Spleen (tissue), 11 donors: ENCODE results near the gene SNPH. TPM values are rescaled to one million over a fixed set of nuclear protein-coding genes. Genes with fewer than 3 reads are reported as not detected.

ENCODE experiments used
- DNase-seq: peaks from one replicate; pipeline ENCODE4 v3.0.0-alpha.2; 2020
- H3K27ac ChIP-seq, 8 donors: fragments of 200-600 bp; sonication (generic) in 7 of 8; 1 replicate in 4 of 8; 2 replicates in 4 of 8; pipeline versions ENCODE4 v1.5.0 to v1.8.0; 2016 to 2021; ENCODE audit warnings: inconsistent platforms in 4 of 8, mild to moderate bottlenecking in 4 of 8, moderate library complexity in 1 of 8
- H3K27me3 ChIP-seq, 7 donors: fragments of 200-600 bp; sonication (generic) in 6 of 7; replicated peaks in 1 of 7; 1 replicate in 4 of 7; 2 replicates in 3 of 7; pipeline versions ENCODE4 v1.5.0 to v1.8.0; 2016 to 2021; ENCODE audit warnings: inconsistent platforms in 3 of 7, mild to moderate bottlenecking in 1 of 7
- H3K36me3 ChIP-seq, 6 donors: fragments of 200-600 bp; sonication (generic) in 5 of 6; 1 replicate in 4 of 6; 2 replicates in 2 of 6; pipeline versions ENCODE4 v1.5.0 to v1.8.0; 2016 to 2021; ENCODE audit warnings: inconsistent platforms in 2 of 6
- H3K4me1 ChIP-seq, 6 donors: fragments of 200-600 bp; sonication (generic) in 5 of 6; 1 replicate in 3 of 6; 2 replicates in 3 of 6; pipeline versions ENCODE4 v1.5.0 to v1.8.0; 2016 to 2021; ENCODE audit warnings: inconsistent platforms in 3 of 6
- H3K4me3 ChIP-seq, 8 donors: fragments of 200-600 bp; sonication (generic) in 7 of 8; 1 replicate in 4 of 8; 2 replicates in 4 of 8; pipeline versions ENCODE4 v1.5.0 to v1.8.0; 2016 to 2021; ENCODE audit warnings: inconsistent platforms in 4 of 8, mild to moderate bottlenecking in 4 of 8, moderate library complexity in 2 of 8
- H3K9me3 ChIP-seq, 8 donors: fragments of 200-600 bp; sonication (generic) in 7 of 8; 1 replicate in 4 of 8; 2 replicates in 4 of 8; pipeline versions ENCODE4 v1.5.0 to v1.8.0; 2016 to 2021; ENCODE audit warnings: inconsistent platforms in 4 of 8
- POLR2A ChIP-seq, 3 donors: fragments of 450-650 bp; IDR thresholded peaks; one replicate each; pipeline ENCODE4 v1.5.1; 2017; ENCODE audit warnings: antibody characterized with exemption in 3 of 3, mild to moderate bottlenecking in 1 of 3
- POLR2AphosphoS5 ChIP-seq, 3 donors: sonication (generic); formaldehyde crosslinking; IDR thresholded peaks; one replicate each; pipeline ENCODE4 v1.5.1; 2017; ENCODE audit warnings: antibody characterized with exemption in 3 of 3
- WGBS, 5 donors: extraction: QIAGEN DNeasy Blood & Tissue Kit in 3 of 5; methylation state at CpG; one replicate each; pipeline versions ENCODE4 v1.1.5 to v1.1.7; 2013 to 2018; 5-methylcytosine and 5-hydroxymethylcytosine counted together
- intact Hi-C: fragments of 100-400 bp; cut with DNase I; formaldehyde crosslinking; loops from one replicate; pipeline ENCODE4 v1.15.0; 2023; ENCODE audit warnings: low total_unique reads
- polyA plus RNA-seq, 3 donors: library from polyadenylated mRNA; stranded (reverse); fragments of 200-250 nt; gene quantifications; one replicate each; pipeline ENCODE4 v1.2.1, GENCODE V29; 2013
- total RNA-seq, 7 donors: library from RNA; depleted of rRNA in 3 of 7; stranded (reverse); fragments of >200 nt in 3 of 7; fragmentation: NEBNext Ultra II Directional in 4 of 7; extraction: Animal tissue kit (Norgen Biotek cat#: 25700) in 4 of 7; gene quantifications; one replicate each; pipeline versions ENCODE4 v1.1.0 to v1.2.1, GENCODE V29; 2016 to 2021
- TF ChIP-seq, protein P1 (sequence below), 11 experiments: fragments of 200-600 bp in 7 of 11; fragments of 450-650 bp in 4 of 11; sonication (generic) in 4 of 11; IDR thresholded peaks in 8 of 11; conservative IDR thresholded peaks in 3 of 11; 1 replicate in 7 of 11; 2 replicates in 4 of 11; pipeline versions ENCODE4 v1.4.0 to v1.8.0; 2016 to 2021; ENCODE audit warnings: antibody characterized with exemption in 11 of 11, inconsistent platforms in 4 of 11, mild to moderate bottlenecking in 1 of 11
- donor health status: healthy with polysubstance abuse.
- donor health status: DM: no; HTN: no; CAD: no; lungs with moderate emphysema.
- donor health status: DM: no; HTN: no; CAD: no.
- donor health status: Bipolar disorder and iron deficiency.
- donor health status: healthy.
- donor health status: DM: no; HTN: no; CAD: no.
- donor health status: DM: yes; HTN: yes; CAD: no.

SNPH gene
- total and polyA plus RNA-seq, 10 donors, result 0.58 to 3.5 (median 2.0) TPM

DNA sequence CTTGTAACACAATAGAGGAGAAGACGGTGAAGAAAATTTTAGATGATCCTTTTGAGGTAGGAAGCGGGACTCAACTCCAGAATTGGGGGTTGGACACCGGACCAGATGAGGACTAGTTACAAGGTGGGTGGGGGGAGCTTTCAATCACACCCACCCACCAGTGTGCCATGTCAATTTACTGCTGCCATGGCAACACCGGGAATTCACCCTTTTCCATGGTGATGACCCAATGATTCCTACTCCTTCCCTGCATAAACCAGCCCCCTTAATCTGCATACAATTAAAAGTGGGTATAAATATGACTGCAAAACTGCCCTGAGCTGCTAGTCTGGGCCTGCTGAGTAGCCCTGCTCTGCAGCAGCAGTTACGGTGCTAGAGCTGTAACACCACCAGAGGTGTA is 25.5 kb upstream of the SNPH start:
- H3K27me3 ChIP-seq, result peaks cover 0 to 40% (median 0%) of the 10 kb centered on the region in 7 donors
- no peaks in the 10 kb centered on the region for H3K9me3 ChIP-seq
- H3K4me1 ChIP-seq, result no peaks in the 10 kb centered on the region
- TF ChIP-seq POLR2A (IDR thresholded peaks at IDR 0.05) (no peak), POLR2AphosphoS5 (IDR thresholded peaks at IDR 0.05) (no peak)
- TF ChIP-seq, protein P1, sequence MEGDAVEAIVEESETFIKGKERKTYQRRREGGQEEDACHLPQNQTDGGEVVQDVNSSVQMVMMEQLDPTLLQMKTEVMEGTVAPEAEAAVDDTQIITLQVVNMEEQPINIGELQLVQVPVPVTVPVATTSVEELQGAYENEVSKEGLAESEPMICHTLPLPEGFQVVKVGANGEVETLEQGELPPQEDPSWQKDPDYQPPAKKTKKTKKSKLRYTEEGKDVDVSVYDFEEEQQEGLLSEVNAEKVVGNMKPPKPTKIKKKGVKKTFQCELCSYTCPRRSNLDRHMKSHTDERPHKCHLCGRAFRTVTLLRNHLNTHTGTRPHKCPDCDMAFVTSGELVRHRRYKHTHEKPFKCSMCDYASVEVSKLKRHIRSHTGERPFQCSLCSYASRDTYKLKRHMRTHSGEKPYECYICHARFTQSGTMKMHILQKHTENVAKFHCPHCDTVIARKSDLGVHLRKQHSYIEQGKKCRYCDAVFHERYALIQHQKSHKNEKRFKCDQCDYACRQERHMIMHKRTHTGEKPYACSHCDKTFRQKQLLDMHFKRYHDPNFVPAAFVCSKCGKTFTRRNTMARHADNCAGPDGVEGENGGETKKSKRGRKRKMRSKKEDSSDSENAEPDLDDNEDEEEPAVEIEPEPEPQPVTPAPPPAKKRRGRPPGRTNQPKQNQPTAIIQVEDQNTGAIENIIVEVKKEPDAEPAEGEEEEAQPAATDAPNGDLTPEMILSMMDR (IDR thresholded peaks at IDR 0.05 in 8 of 11, conservative IDR thresholded peaks at IDR 0.05 in 3 of 11), result no peak
- DNase-seq, result no peak
- H3K27ac ChIP-seq, result no peak overlapping the region
- H3K4me3 ChIP-seq, result no peak overlapping the region
- intact Hi-C loops, result no loop called here
- no peaks in the 10 kb centered on the region for H3K36me3 ChIP-seq
- 87 to 93% (median 89%) methylated on average over 5 of the region's 5 CpGs for WGBS, 5 donors

DNA sequence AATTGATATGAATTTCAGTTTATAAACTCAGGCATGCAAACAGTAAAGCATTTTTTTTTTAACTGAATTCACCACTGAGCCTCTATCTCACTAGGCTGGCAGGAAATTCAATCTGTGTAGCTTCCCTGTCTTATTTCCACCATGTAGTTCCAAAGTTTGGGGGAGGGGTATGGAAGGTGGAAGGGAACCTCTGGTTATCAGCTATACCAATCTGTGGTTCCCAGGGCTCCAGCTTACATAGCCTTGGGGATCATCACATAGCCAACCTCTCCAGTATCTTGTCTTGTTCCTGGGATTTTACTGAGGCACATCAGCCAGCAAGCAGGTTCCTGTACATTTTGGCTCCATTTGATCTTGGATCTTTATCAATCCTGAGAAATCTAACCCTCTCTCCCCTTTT is 24.6 kb upstream of the SNPH start:
- TF ChIP-seq POLR2A (IDR thresholded peaks at IDR 0.05), result no peak
- no peak for TF ChIP-seq POLR2AphosphoS5 (IDR thresholded peaks at IDR 0.05)
- TF ChIP-seq, protein P1 (IDR thresholded peaks at IDR 0.05 in 8 of 11, conservative IDR thresholded peaks at IDR 0.05 in 3 of 11), result no peak
- intact Hi-C loops, result no loop called here
- Histone ChIP-seq H3K27ac (no peak overlapping the region), H3K4me3 (no peak overlapping the region), H3K27me3 (peaks cover 0 to 31% (median 0%) of the 10 kb centered on the region in 7 donors), H3K9me3 (no peaks in the 10 kb centered on the region), H3K36me3 (no peaks in the 10 kb centered on the region), H3K4me1 (no peaks in the 10 kb centered on the region)
- DNase-seq, result no peak

GRCh38 chr20:1242099-1242498 is 24.0 kb upstream of the SNPH start:
- no peak overlapping the region for H3K27ac ChIP-seq
- peaks cover 0 to 31% (median 0%) of the 10 kb centered on the region in 7 donors for H3K27me3 ChIP-seq
- intact Hi-C loops, result no loop called here
- H3K9me3 ChIP-seq, result no peaks in the 10 kb centered on the region
- DNase-seq, result no peak
- 59 to 79% (median 66%) methylated on average over 3 of the region's 3 CpGs for WGBS, 5 donors
- TF ChIP-seq POLR2AphosphoS5 (IDR thresholded peaks at IDR 0.05) (no peak), POLR2A (IDR thresholded peaks at IDR 0.05) (no peak)
- TF ChIP-seq, protein P1 (IDR thresholded peaks at IDR 0.05 in 8 of 11, conservative IDR thresholded peaks at IDR 0.05 in 3 of 11), result no peak
- H3K4me1 ChIP-seq, result no peaks in the 10 kb centered on the region
- no peak overlapping the region for H3K4me3 ChIP-seq
- no peaks in the 10 kb centered on the region for H3K36me3 ChIP-seq

DNA sequence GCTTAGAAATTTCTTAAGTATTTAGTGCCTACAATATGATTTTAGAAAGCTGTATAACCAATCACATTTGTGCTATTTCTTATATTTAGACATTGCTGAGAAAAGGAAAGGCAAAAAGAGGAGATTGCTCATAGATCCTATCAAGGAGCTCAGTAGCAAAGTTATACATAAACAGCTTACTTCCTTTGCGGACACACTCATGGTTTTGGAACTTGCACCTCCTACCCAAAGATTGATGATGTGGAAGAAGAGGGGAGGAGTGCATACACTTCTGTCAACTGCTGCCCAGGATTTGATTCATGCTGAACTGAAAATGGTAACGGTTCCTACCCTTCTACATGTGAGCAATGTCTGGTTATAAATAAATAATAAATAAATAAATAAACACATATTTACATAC is 23.6 kb upstream of the SNPH start:
- Histone ChIP-seq H3K9me3 (no peaks in the 10 kb centered on the region), H3K36me3 (no peaks in the 10 kb centered on the region), H3K27ac (no peak overlapping the region), H3K4me1 (no peaks in the 10 kb centered on the region), H3K27me3 (peaks cover 0 to 31% (median 0%) of the 10 kb centered on the region in 7 donors), H3K4me3 (no peak overlapping the region)
- TF ChIP-seq, protein P1 (IDR thresholded peaks at IDR 0.05 in 8 of 11, conservative IDR thresholded peaks at IDR 0.05 in 3 of 11), result no peak
- TF ChIP-seq POLR2AphosphoS5 (IDR thresholded peaks at IDR 0.05) (no peak), POLR2A (IDR thresholded peaks at IDR 0.05) (no peak)
- DNase-seq, result no peak
- intact Hi-C loops, result no loop called here
- WGBS, 5 donors, result 12 to 34% (median 25%) methylated on average over 2 of the region's 2 CpGs
